Measurements from ENCODE around the gene RXRA.

DNA sequence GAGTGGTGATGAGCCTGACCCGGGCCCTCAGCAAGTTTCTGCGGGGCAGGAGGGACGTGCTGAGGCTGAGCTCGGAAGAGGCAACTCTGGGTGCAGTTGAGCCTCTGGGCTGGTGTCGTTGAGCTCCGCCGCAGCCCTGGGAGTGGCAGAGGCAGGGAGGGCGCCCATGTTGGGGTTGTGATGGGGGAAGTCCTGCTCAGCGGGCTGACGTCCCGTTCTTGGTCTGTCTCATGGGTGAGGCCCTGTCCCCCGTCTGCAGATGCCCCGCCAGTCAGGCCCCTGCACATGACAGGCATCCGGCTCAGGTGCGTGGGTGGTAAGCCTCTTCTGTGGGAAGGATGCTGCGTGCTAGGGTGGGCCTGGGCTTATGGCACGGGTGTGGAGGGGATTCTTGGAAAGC lies 64.3 kb downstream of the RXRA start:
- TF ChIP-seq EZH2 (IDR thresholded peaks at IDR 0.05; ENCODE audit: borderline replicate concordance, insufficient read depth, low read length, poor library complexity, severe bottlenecking) (no peak), MXI1 (conservative IDR thresholded peaks at IDR 0.05; ENCODE audit: poor library complexity, severe bottlenecking) (no peak), EP300 (conservative IDR thresholded peaks at IDR 0.05; ENCODE audit: poor library complexity, severe bottlenecking) (no peak), RAD21 (conservative IDR thresholded peaks at IDR 0.05) (no peak), POLR2AphosphoS5 (IDR thresholded peaks at IDR 0.05) (no peak)
- TF ChIP-seq, protein P1, sequence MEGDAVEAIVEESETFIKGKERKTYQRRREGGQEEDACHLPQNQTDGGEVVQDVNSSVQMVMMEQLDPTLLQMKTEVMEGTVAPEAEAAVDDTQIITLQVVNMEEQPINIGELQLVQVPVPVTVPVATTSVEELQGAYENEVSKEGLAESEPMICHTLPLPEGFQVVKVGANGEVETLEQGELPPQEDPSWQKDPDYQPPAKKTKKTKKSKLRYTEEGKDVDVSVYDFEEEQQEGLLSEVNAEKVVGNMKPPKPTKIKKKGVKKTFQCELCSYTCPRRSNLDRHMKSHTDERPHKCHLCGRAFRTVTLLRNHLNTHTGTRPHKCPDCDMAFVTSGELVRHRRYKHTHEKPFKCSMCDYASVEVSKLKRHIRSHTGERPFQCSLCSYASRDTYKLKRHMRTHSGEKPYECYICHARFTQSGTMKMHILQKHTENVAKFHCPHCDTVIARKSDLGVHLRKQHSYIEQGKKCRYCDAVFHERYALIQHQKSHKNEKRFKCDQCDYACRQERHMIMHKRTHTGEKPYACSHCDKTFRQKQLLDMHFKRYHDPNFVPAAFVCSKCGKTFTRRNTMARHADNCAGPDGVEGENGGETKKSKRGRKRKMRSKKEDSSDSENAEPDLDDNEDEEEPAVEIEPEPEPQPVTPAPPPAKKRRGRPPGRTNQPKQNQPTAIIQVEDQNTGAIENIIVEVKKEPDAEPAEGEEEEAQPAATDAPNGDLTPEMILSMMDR (IDR thresholded peaks at IDR 0.05; ENCODE audit: poor library complexity, severe bottlenecking), result no peak
